Thyroid gland (tissue), 4 donors: ENCODE data around the gene FES. TPM values are rescaled to one million over a fixed set of nuclear protein-coding genes. Genes with fewer than 3 reads are reported as not detected.

Source experiments
- DNase-seq, 2 donors: peaks; one replicate each; pipeline ENCODE4 v3.0.0-alpha.2; 2019
- H3K27ac ChIP-seq, 3 donors: fragments of 200-600 bp; sonication (generic); 1 replicate in 2 of 3; 2 replicates in 1 of 3; pipeline ENCODE4 v1.5.1; 2016 to 2019; ENCODE audit warnings: mild to moderate bottlenecking in 1 of 3, moderate library complexity in 1 of 3
- H3K27me3 ChIP-seq: fragments of 200-600 bp; sonication (generic); one replicate; pipeline ENCODE4 v1.5.1; 2019
- H3K36me3 ChIP-seq, 2 donors: fragments of 200-600 bp; sonication (generic); one replicate each; pipeline ENCODE4 v1.5.1; 2016 to 2019
- H3K4me1 ChIP-seq, 2 donors: fragments of 200-600 bp; sonication (generic); one replicate each; pipeline ENCODE4 v1.5.1; 2017 to 2019
- H3K4me3 ChIP-seq, 3 donors: fragments of 200-600 bp; sonication (generic); replicated peaks in 1 of 3; 1 replicate in 2 of 3; 2 replicates in 1 of 3; pipeline ENCODE4 v1.5.1; 2016; ENCODE audit warnings: mild to moderate bottlenecking in 1 of 3
- H3K9me3 ChIP-seq: fragments of 200-600 bp; sonication (generic); one replicate; pipeline ENCODE4 v1.5.1; 2017
- CTCF ChIP-seq, 6 experiments: fragments of 200-600 bp in 3 of 6; fragments of 450-650 bp in 3 of 6; sonication (generic) in 3 of 6; IDR thresholded peaks; one replicate each; pipeline ENCODE4 v1.5.1; 2016 to 2019; ENCODE audit warnings: antibody characterized with exemption in 6 of 6, mild to moderate bottlenecking in 2 of 6, inconsistent platforms in 1 of 6, moderate library complexity in 1 of 6
- POLR2A ChIP-seq, 2 donors: fragments of 450-650 bp; IDR thresholded peaks; one replicate each; pipeline ENCODE4 v1.6.1; 2017; ENCODE audit warnings: antibody characterized with exemption in 2 of 2, mild to moderate bottlenecking in 2 of 2, moderate library complexity in 1 of 2
- WGBS, 2 donors: methylation state at CpG; one replicate each; pipeline ENCODE4 v1.1.5; 2017; 5-methylcytosine and 5-hydroxymethylcytosine counted together
- intact Hi-C: fragments of 100-400 bp; cut with DNase I; formaldehyde crosslinking; loops from one replicate; pipeline ENCODE4 v1.15.1; 2023
- total RNA-seq, 4 donors: library from RNA; depleted of rRNA; stranded (reverse); fragments of >200 nt; gene quantifications; one replicate each; pipeline ENCODE4 v1.2.3, GENCODE V29; 2016

FES gene
- total RNA-seq, 4 donors from 2014 or later, result 34.1 to 44.5 (median 36.0) TPM

- WGBS, 2 donors, result 38 to 39% methylated on average over 9 of the region's 9 CpGs
- H3K9me3 ChIP-seq, result no peaks in the 10 kb centered on the region
- no peaks in the 10 kb centered on the region for H3K27me3 ChIP-seq
- TF ChIP-seq CTCF (IDR thresholded peaks at IDR 0.05), result no peak
- TF ChIP-seq POLR2A (IDR thresholded peaks at IDR 0.05), result peak in 1 of 2 donors; percentile 54
- no peaks in the 10 kb centered on the region for H3K36me3 ChIP-seq
- H3K4me1 ChIP-seq, result peaks cover 71 to 76% of the 10 kb centered on the region in 2 donors
- DNase-seq, result peak; percentile 81 to 88
- intact Hi-C loops, result no loop called here
- peak overlapping the region; percentile 90 to 99 (median 97) for H3K27ac ChIP-seq
- peak overlapping the region in 1 of 3 donors; percentile 95 for H3K4me3 ChIP-seq
Observed at GRCh38 chr15:90869601-90870353, 14.5 kb upstream of the FES start.

- no peaks in the 10 kb centered on the region for H3K36me3 ChIP-seq
- peaks cover 71 to 80% of the 10 kb centered on the region in 2 donors for H3K4me1 ChIP-seq
- H3K4me3 ChIP-seq, result peak overlapping the region; percentile 40 to 95 (median 48)
- intact Hi-C loops, result no loop called here
- no peaks in the 10 kb centered on the region for H3K27me3 ChIP-seq
- WGBS, 2 donors, result 26 to 27% methylated on average over 19 of the region's 19 CpGs
- peak overlapping the region; percentile 90 to 99 (median 97) for H3K27ac ChIP-seq
- peak; percentile 28 to 38 for DNase-seq
- TF ChIP-seq POLR2A (IDR thresholded peaks at IDR 0.05) (peak in 1 of 2 donors; percentile 8), CTCF (IDR thresholded peaks at IDR 0.05) (peak in 1 of 6 experiments; percentile 10)
- H3K9me3 ChIP-seq, result no peaks in the 10 kb centered on the region
Observed at GRCh38 chr15:90870354-90871138, 13.8 kb upstream of the FES start.

GRCh38 chr15:90871139-90871715 lies 13.1 kb upstream of the FES start:
- Histone ChIP-seq H3K4me1 (peaks cover 65 to 73% of the 10 kb centered on the region in 2 donors), H3K9me3 (no peaks in the 10 kb centered on the region), H3K27me3 (no peaks in the 10 kb centered on the region), H3K4me3 (peak overlapping the region; percentile 66 to 95 (median 85)), H3K36me3 (peaks cover 4 to 5% of the 10 kb centered on the region in 2 donors), H3K27ac (peak overlapping the region; percentile 90 to 99 (median 97))
- intact Hi-C loops, result no loop called here
- 0% methylated on average over 25 of the region's 71 CpGs; no CpG with 5 or more reads in 1 of the 2 donors for WGBS, 2 donors
- TF ChIP-seq CTCF (IDR thresholded peaks at IDR 0.05) (no peak), POLR2A (IDR thresholded peaks at IDR 0.05) (peak in 1 of 2 donors; percentile 32)
- DNase-seq, result peak; percentile 35 to 39

GRCh38 chr15:90871716-90872485 lies 12.4 kb upstream of the FES start:
- H3K4me1 ChIP-seq, result peaks cover 63 to 67% of the 10 kb centered on the region in 2 donors
- H3K27ac ChIP-seq, result peak overlapping the region; percentile 90 to 99 (median 97)
- no peaks in the 10 kb centered on the region for H3K9me3 ChIP-seq
- TF ChIP-seq CTCF (IDR thresholded peaks at IDR 0.05) (no peak), POLR2A (IDR thresholded peaks at IDR 0.05) (peak in 1 of 2 donors; percentile 70)
- H3K4me3 ChIP-seq, result peak overlapping the region; percentile 66 to 95 (median 85)
- WGBS, 2 donors, result 2 to 3% methylated on average over 4 to 32 of the region's 77 CpGs
- peak; percentile 75 to 76 for DNase-seq
- H3K27me3 ChIP-seq, result no peaks in the 10 kb centered on the region
- peaks cover 11 to 12% of the 10 kb centered on the region in 2 donors for H3K36me3 ChIP-seq
- intact Hi-C loops, result no loop called here
